H1 (cell line): ENCODE data around the gene PLVAP. TPM values are rescaled to one million over a fixed set of nuclear protein-coding genes. Genes with fewer than 3 reads are reported as not detected.

Source experiments
- CTCF ChIA-PET: fragments of 300-600 bp; sonication (Branson Sonifier 250); formaldehyde crosslinking; loops from one replicate; lab custom pipeline; 2021; ENCODE audit not compliant: partially characterized antibody; lab: Charles Lee
- POLR2A ChIA-PET: fragments of 300-600 bp; sonication (Branson Sonifier 250); formaldehyde crosslinking; loops from one replicate; lab custom pipeline; 2021; ENCODE audit warnings: inconsistent platforms; ENCODE audit not compliant: partially characterized antibody; lab: Charles Lee
- DNase-seq, 2 experiments: peaks; one replicate each; pipeline versions ENCODE4 v3.0.0 to v3.0.0-alpha.2; 2010 to 2022; ENCODE audit warnings: low spot score in 2 of 2, low read depth in 1 of 2, mixed read lengths in 1 of 2
- FAIRE-seq: peaks from 2 replicates; lab custom pipeline; 2011; peaks lifted over from hg19 to GRCh38; lab: Jason Lieb, UNC
- H2AFZ ChIP-seq: 2 replicates; pipeline ENCODE4 v1.8.1; 2012; ENCODE audit warnings: low read length, inconsistent platforms
- H2AK5ac ChIP-seq: 2 replicates; pipeline ENCODE4 v1.6.1; 2013; ENCODE audit warnings: low read depth, low read length
- H2BK120ac ChIP-seq: replicated peaks from 2 replicates; pipeline ENCODE3; 2013; ENCODE audit warnings: low read depth, low read length, inconsistent platforms
- H2BK12ac ChIP-seq: 2 replicates; pipeline ENCODE4 v1.6.1; 2013; ENCODE audit warnings: low read depth, low read length
- H2BK15ac ChIP-seq: 2 replicates; pipeline ENCODE4 v1.6.1; 2013; ENCODE audit warnings: low read length
- H2BK20ac ChIP-seq: 2 replicates; pipeline ENCODE4 v1.6.1; 2013; ENCODE audit warnings: low read length
- H2BK5ac ChIP-seq: 2 replicates; pipeline ENCODE4 v1.6.1; 2013; ENCODE audit warnings: low read depth, low read length
- H3K14ac ChIP-seq: 2 replicates; pipeline ENCODE4 v1.6.1; 2013; ENCODE audit warnings: inconsistent platforms; ENCODE audit not compliant: insufficient read length
- H3K18ac ChIP-seq: 2 replicates; pipeline ENCODE4 v1.6.1; 2013; ENCODE audit warnings: low read length; ENCODE audit errors: extremely low read depth
- H3K23ac ChIP-seq: 2 replicates; pipeline ENCODE4 v1.6.1; 2013; ENCODE audit warnings: inconsistent platforms; ENCODE audit not compliant: insufficient read length
- H3K23me2 ChIP-seq: 2 replicates; pipeline ENCODE4 v1.6.1; 2013; ENCODE audit warnings: low read depth, low read length
- H3K27ac ChIP-seq: 2 replicates; pipeline ENCODE4 v1.6.1; 2011; ENCODE audit warnings: low read depth, low read length, inconsistent platforms
- H3K27me3 ChIP-seq, 4 experiments: replicated peaks in 1 of 4; 1 replicate in 1 of 4; 2 replicates in 3 of 4; pipeline versions ENCODE4 v1.6.1 to v1.8.1; 2011 to 2013; ENCODE audit warnings: low read length in 3 of 4, mild to moderate bottlenecking in 3 of 4, inconsistent platforms in 2 of 4, mixed read lengths in 2 of 4, moderate library complexity in 1 of 4; ENCODE audit not compliant: control insufficient read depth in 3 of 4, insufficient read depth in 3 of 4; ENCODE audit errors: extremely low read depth in 1 of 4
- H3K36me3 ChIP-seq, 4 experiments: 2 replicates each; pipeline versions ENCODE4 v1.6.1 to v1.8.1; 2011 to 2013; ENCODE audit warnings: mild to moderate bottlenecking in 4 of 4, low read length in 3 of 4, moderate library complexity in 2 of 4, control low read depth in 1 of 4, inconsistent platforms in 1 of 4; ENCODE audit not compliant: insufficient read depth in 4 of 4, control insufficient read depth in 2 of 4
- H3K4ac ChIP-seq: replicated peaks from 2 replicates; pipeline ENCODE3; 2013; ENCODE audit warnings: low read length, low read depth, mixed read lengths, inconsistent platforms; ENCODE audit not compliant: insufficient read length
- H3K4me1 ChIP-seq, 4 experiments: replicated peaks in 1 of 4; 1 replicate in 1 of 4; 2 replicates in 3 of 4; pipeline versions ENCODE4 v1.6.1 to v1.8.1; 2011 to 2013; ENCODE audit warnings: low read length in 3 of 4, inconsistent platforms in 2 of 4, mixed read lengths in 1 of 4; ENCODE audit not compliant: insufficient read depth in 4 of 4, control insufficient read depth in 3 of 4
- H3K4me2 ChIP-seq, 2 experiments: 2 replicates each; pipeline versions ENCODE4 v1.6.1 to v1.8.1; 2011 to 2013; ENCODE audit warnings: low read depth in 2 of 2, low read length in 2 of 2, control low read depth in 1 of 2, inconsistent platforms in 1 of 2, mild to moderate bottlenecking in 1 of 2; ENCODE audit not compliant: insufficient read depth in 1 of 2
- H3K4me3 ChIP-seq, 4 experiments: fragments of 200-600, 300-600 bp in 1 of 4; sonication (generic), shearing (Covaris generic), sonication (Bioruptor Twin) in 1 of 4; 2 replicates each; pipeline versions ENCODE4 v1.5.1 to v1.8.1; 2011 to 2016; ENCODE audit warnings: low read length in 4 of 4, low read depth in 3 of 4, control low read depth in 2 of 4, inconsistent platforms in 2 of 4, mild to moderate bottlenecking in 2 of 4, mixed read lengths in 1 of 4, moderate library complexity in 1 of 4; ENCODE audit not compliant: insufficient read depth in 2 of 4; ENCODE audit errors: extremely low read depth in 1 of 4
- H3K56ac ChIP-seq: replicated peaks from 2 replicates; pipeline ENCODE3; 2013; ENCODE audit warnings: low read depth, mild to moderate bottlenecking, mixed read lengths, low read length, inconsistent platforms; ENCODE audit not compliant: insufficient read length
- H3K79me1 ChIP-seq: 2 replicates; pipeline ENCODE4 v1.6.1; 2013; ENCODE audit warnings: low read depth, low read length, control low read depth
- H3K79me2 ChIP-seq, 2 experiments: 2 replicates each; pipeline versions ENCODE4 v1.6.1 to v1.8.1; 2012 to 2013; ENCODE audit warnings: low read length in 2 of 2, mild to moderate bottlenecking in 2 of 2, inconsistent platforms in 1 of 2; ENCODE audit not compliant: insufficient read depth in 2 of 2, control insufficient read depth in 1 of 2
- H3K9ac ChIP-seq, 4 experiments: replicated peaks in 1 of 4; 1 replicate in 1 of 4; 2 replicates in 3 of 4; pipeline versions ENCODE4 v1.6.1 to v1.8.1; 2011 to 2013; ENCODE audit warnings: low read depth in 3 of 4, low read length in 3 of 4, control low read depth in 2 of 4, mild to moderate bottlenecking in 2 of 4, moderate library complexity in 2 of 4, inconsistent platforms in 1 of 4; ENCODE audit errors: extremely low read depth in 1 of 4
- H3K9me3 ChIP-seq, 2 experiments: 2 replicates each; pipeline versions ENCODE4 v1.6.1 to v1.8.1; 2012 to 2013; ENCODE audit warnings: mild to moderate bottlenecking in 2 of 2, moderate library complexity in 2 of 2, control low read depth in 1 of 2, inconsistent platforms in 1 of 2, low read depth in 1 of 2, low read length in 1 of 2, mixed read lengths in 1 of 2; ENCODE audit not compliant: insufficient read depth in 2 of 2
- H4K20me1 ChIP-seq, 2 experiments: replicated peaks in 1 of 2; 2 replicates each; pipeline versions ENCODE3 to v1.8.1; 2011 to 2013; ENCODE audit warnings: inconsistent platforms in 2 of 2, low read length in 2 of 2, mild to moderate bottlenecking in 1 of 2; ENCODE audit not compliant: insufficient read depth in 2 of 2, control insufficient read depth in 1 of 2
- H4K5ac ChIP-seq: 2 replicates; pipeline ENCODE4 v1.6.1; 2013; ENCODE audit warnings: low read length, low read depth, mixed read lengths, inconsistent platforms; ENCODE audit not compliant: insufficient read length
- H4K8ac ChIP-seq: 2 replicates; pipeline ENCODE4 v1.8.0; 2013; ENCODE audit warnings: mild to moderate bottlenecking, moderate library complexity, low read length, inconsistent platforms; ENCODE audit not compliant: insufficient read depth; ENCODE audit errors: extremely low read depth
- H4K91ac ChIP-seq: replicated peaks from 2 replicates; pipeline ENCODE3; 2013; ENCODE audit warnings: low read length, mixed read lengths, inconsistent platforms; ENCODE audit not compliant: insufficient read length
- BRCA1 ChIP-seq: IDR thresholded peaks from 2 replicates; pipeline ENCODE4 v1.6.1; 2012; ENCODE audit warnings: low read depth, low read length, improper control_type of control experiment
- JUND ChIP-seq: IDR thresholded peaks from 2 replicates; pipeline ENCODE4 v1.6.1; 2011; ENCODE audit warnings: mild to moderate bottlenecking, improper control_type of control experiment, low read length
- RAD21 ChIP-seq, 2 experiments: IDR thresholded peaks in 1 of 2; conservative IDR thresholded peaks in 1 of 2; 2 replicates each; pipeline ENCODE4 v1.6.1; 2011; ENCODE audit warnings: low read depth in 2 of 2, low read length in 2 of 2, improper control_type of control experiment in 1 of 2, inconsistent platforms in 1 of 2, mild to moderate bottlenecking in 1 of 2, moderate library complexity in 1 of 2
- SIRT6 ChIP-seq: IDR thresholded peaks from one replicate; pipeline ENCODE4 v1.7.1; 2012; ENCODE audit warnings: low read length, inconsistent platforms
- SUZ12 ChIP-seq: fragments of 200-600 bp; sonication (generic); IDR thresholded peaks from 2 replicates; pipeline ENCODE4 v1.6.1; 2012; ENCODE audit warnings: mild to moderate bottlenecking, inconsistent platforms, low read length, moderate library complexity, mixed read lengths
- WGBS, 2 experiments: shearing (Covaris generic) in 1 of 2; methylation state at CpG; one replicate each; pipeline versions ENCODE4 v1.1.6 to v1.1.7; 2013 to 2015; ENCODE audit warnings: low lambda C conversion rate in 2 of 2, mixed read lengths in 2 of 2, inconsistent platforms in 1 of 2, low coverage in 1 of 2, missing lambda C conversion rate in 1 of 2; ENCODE audit not compliant: insufficient replicate concordance in 2 of 2, insufficient coverage in 1 of 2, insufficient read length in 1 of 2; ENCODE audit errors: extremely low coverage in 1 of 2, missing lambda C conversion rate in 1 of 2; 5-methylcytosine and 5-hydroxymethylcytosine counted together
- polyA plus RNA-seq, 7 experiments: library from polyadenylated mRNA; depleted of rRNA in 3 of 7; stranded (reverse) in 5 of 7; unstranded in 2 of 7; fragments of >200 nt in 5 of 7; fragments of 200-250 nt in 2 of 7; gene quantifications; 1 replicate in 5 of 7; 2 replicates in 1 of 7; 4 replicates in 1 of 7; pipeline versions ENCODE4 v1.2.1 to v1.2.3, GENCODE V29; 2011 to 2013; ENCODE audit warnings: missing spikeins in 2 of 7, mixed read lengths in 2 of 7
- total RNA-seq: library from RNA; stranded (reverse); fragmentation: NEBNext Ultra II Directional; extraction: Animal tissue kit (Norgen Biotek cat#: 25700); gene quantifications from 2 replicates; pipeline ENCODE4 v1.2.1, GENCODE V29; 2021

The PLVAP gene
- total and polyA plus RNA-seq, 2 of the 8 experiments (the other 6 are each of a cell fraction or from before 2014, with no cell fraction given), result 0.32 TPM; not detected in 1

DNA sequence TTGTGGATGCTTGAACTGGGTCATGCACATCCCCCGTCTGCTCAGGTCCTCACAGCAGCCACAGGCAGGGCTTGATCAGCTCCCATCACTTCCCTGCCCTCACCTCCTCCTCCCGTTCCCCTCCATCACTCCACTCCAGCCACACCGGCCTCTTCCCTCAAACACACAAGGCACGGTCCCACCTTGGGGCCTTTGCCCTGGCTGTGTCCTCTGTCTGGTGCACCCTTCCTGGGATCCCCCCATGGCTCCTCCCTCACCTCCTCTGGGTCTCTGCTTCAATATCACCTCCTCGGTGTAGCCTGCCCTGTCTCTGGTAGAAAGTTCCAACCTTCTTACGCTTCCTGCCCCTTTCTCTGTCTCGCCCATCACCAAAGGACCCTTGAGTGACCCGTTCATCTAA is 23.8 kb downstream of the PLVAP start:
- Histone ChIP-seq H3K4ac (no peak overlapping the region), H2AK5ac (0 out of 2 replicates have a peak overlapping the region, but pooled peaks have one; percentile 20), H4K91ac (peak overlapping the region; percentile 9), H3K9ac (no peak overlapping the region), H3K23me2 (no peaks in the 10 kb centered on the region), H3K79me1 (no peaks in the 10 kb centered on the region), H3K27ac (no peak overlapping the region), H4K5ac (peak overlapping the region; percentile 4), H4K8ac (peak overlapping the region; percentile 65; the same call in 1 of the 2 replicates), H2BK20ac (no peak overlapping the region), H3K27me3 (no peaks in the 10 kb centered on the region), H3K56ac (no peak overlapping the region), H3K4me3 (no peak overlapping the region), H3K18ac (no peak overlapping the region), H3K79me2 (no peaks in the 10 kb centered on the region), H2BK120ac (no peak overlapping the region), H3K4me1 (peaks cover 0 to 4% (median 3%) of the 10 kb centered on the region in 4 experiments; a peak in 3 of 7 replicates), H3K23ac (no peak overlapping the region), H3K4me2 (no peak overlapping the region), H3K14ac (no peak overlapping the region), H3K36me3 (no peaks in the 10 kb centered on the region), H4K20me1 (no peaks in the 10 kb centered on the region), H3K9me3 (no peaks in the 10 kb centered on the region), H2BK12ac (peak overlapping the region; percentile 50; the same call in 1 of the 2 replicates), H2BK5ac (peak overlapping the region; percentile 18; the same call in 1 of the 2 replicates), H2AFZ (peak overlapping the region; percentile 22), H2BK15ac (no peak overlapping the region)
- POLR2A ChIA-PET, result interaction anchor here (1.5 kb wide), 1 partner anchor 9 kb away, joined by 3 read pairs; no protein-coding TSS in a partner anchor
- no peak for TF ChIP-seq SIRT6
- no peak for TF ChIP-seq JUND
- no peak for TF ChIP-seq BRCA1
- no peak for TF ChIP-seq RAD21 (IDR thresholded peaks at IDR 0.05 in 1 of 2, conservative IDR thresholded peaks at IDR 0.05 in 1 of 2; ENCODE audit: low read depth in 2 of 2, low read length in 2 of 2)
- TF ChIP-seq SUZ12, result no peak
- DNase-seq (no peak), FAIRE-seq (no peak)
- WGBS, 2 experiments, result 90% methylated on average over 8 of the region's 8 CpGs; no CpG with 5 or more reads in 1 of the 2 experiments
- CTCF ChIA-PET, result interaction anchor here (1.1 to 1.9 kb wide), 3 partner anchors 8 to 36 kb away, joined by 3 to 7 read pairs (median 3); no protein-coding TSS in a partner anchor
